ENCODE data around the gene LKAAEAR1.

LKAAEAR1 gene

DNA sequence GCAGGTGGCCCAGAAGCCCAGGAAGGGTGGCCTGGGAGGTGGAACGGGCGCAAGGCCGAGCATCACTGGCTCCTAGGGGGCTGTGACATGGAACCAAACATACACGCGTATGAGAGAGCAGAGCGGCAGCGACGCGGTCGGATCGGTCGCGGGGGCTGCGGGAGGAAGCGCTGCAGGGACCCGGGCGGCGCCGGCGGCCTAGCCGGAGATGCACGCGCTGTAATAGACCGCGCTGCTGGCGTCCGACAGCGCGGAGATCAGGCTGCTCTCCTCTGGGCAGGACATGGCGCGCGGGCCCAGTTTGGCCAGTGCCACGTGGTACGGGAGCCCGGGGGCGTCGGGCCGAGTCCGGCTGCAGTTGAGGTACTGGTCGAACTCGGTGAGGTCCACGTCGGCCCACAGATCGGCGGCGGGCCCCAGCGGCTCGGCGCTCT lies 36.2 kb downstream of the LKAAEAR1 start:
- no peak for DNase-seq (ENCODE audit: insufficient read length, low spot score)
- TF ChIP-seq TAF1 (IDR thresholded peaks at IDR 0.05; ENCODE audit: low read depth, low read length) (no peak), POLR2AphosphoS5 (IDR thresholded peaks at IDR 0.05; ENCODE audit: low read depth, low read length) (no peak), POLR2A (IDR thresholded peaks at IDR 0.05; ENCODE audit: low read depth, low read length) (no peak), SPI1 (IDR thresholded peaks at IDR 0.05; ENCODE audit: low read depth, low read length) (no peak), PAX5 (IDR thresholded peaks at IDR 0.05; ENCODE audit: insufficient read depth, low read length, severe bottlenecking) (no peak), POU2F2 (IDR thresholded peaks at IDR 0.05; ENCODE audit: low read depth, low read length) (no peak)
- no peak for FAIRE-seq

DNA sequence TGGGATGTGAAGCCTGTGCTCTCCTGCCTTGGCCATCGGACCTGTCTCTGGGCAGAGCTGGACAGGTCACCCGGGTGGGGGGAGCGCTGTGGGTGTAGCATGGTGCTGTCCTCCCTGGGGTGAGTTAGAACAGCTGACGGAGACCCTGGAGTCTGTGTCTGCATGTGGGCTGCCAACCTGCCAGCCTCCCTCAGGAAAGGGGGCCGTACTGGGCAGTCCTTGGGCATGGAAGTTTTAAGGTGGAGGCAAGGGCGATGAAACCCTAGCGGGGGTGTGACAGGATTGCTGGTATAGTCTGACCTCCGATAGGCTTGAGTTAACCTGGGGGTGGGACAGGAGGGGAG lies 37.2 kb downstream of the LKAAEAR1 start:
- DNase-seq (ENCODE audit: insufficient read length, low spot score) (no peak), FAIRE-seq (no peak)
- TF ChIP-seq POLR2A (IDR thresholded peaks at IDR 0.05; ENCODE audit: low read depth, low read length) (no peak), POU2F2 (IDR thresholded peaks at IDR 0.05; ENCODE audit: low read depth, low read length) (no peak), PAX5 (IDR thresholded peaks at IDR 0.05; ENCODE audit: insufficient read depth, low read length, severe bottlenecking) (no peak), POLR2AphosphoS5 (IDR thresholded peaks at IDR 0.05; ENCODE audit: low read depth, low read length) (no peak), SPI1 (IDR thresholded peaks at IDR 0.05; ENCODE audit: low read depth, low read length) (no peak), TAF1 (IDR thresholded peaks at IDR 0.05; ENCODE audit: low read depth, low read length) (no peak)

DNA sequence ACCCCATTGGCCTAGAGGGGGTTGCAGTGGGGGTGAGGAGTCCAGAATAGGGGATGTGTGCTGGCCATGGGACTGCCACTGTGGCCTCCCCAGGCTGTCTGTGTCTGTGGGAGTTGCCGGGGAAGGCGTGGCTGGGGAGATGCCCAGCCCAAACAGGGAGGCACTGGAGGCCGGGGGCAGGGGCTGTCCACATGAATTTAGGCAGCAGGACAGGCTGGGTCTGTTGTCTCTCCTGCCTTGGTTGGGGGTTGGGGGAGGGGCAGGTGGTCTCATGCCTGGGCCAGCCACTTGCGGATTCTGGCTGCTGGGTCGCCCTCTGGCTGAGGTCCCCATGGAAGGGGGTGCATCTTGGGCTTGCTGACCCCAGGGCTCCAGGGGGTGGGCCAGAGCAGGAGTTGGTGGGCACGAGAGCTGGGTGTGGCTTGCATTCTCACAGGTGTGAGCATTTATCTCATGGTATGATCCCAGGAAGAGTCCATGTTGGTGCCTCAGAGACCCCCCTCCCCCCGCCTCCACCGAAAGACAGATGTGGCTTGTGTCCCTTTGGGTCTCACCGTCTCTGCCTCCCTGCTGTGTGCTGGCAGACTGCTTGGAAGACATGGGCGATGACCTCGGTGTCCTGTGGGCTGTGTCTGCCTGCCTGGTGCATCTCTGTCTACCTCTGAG lies 38.7 kb downstream of the LKAAEAR1 start:
- no peak for DNase-seq (ENCODE audit: insufficient read length, low spot score)
- no peak for TF ChIP-seq TAF1 (IDR thresholded peaks at IDR 0.05; ENCODE audit: low read depth, low read length)
- no peak for TF ChIP-seq POU2F2 (IDR thresholded peaks at IDR 0.05; ENCODE audit: low read depth, low read length)
- TF ChIP-seq POLR2A (IDR thresholded peaks at IDR 0.05; ENCODE audit: low read depth, low read length) = no peak
- TF ChIP-seq POLR2AphosphoS5 (IDR thresholded peaks at IDR 0.05; ENCODE audit: low read depth, low read length) = no peak
- FAIRE-seq = no peak

DNA sequence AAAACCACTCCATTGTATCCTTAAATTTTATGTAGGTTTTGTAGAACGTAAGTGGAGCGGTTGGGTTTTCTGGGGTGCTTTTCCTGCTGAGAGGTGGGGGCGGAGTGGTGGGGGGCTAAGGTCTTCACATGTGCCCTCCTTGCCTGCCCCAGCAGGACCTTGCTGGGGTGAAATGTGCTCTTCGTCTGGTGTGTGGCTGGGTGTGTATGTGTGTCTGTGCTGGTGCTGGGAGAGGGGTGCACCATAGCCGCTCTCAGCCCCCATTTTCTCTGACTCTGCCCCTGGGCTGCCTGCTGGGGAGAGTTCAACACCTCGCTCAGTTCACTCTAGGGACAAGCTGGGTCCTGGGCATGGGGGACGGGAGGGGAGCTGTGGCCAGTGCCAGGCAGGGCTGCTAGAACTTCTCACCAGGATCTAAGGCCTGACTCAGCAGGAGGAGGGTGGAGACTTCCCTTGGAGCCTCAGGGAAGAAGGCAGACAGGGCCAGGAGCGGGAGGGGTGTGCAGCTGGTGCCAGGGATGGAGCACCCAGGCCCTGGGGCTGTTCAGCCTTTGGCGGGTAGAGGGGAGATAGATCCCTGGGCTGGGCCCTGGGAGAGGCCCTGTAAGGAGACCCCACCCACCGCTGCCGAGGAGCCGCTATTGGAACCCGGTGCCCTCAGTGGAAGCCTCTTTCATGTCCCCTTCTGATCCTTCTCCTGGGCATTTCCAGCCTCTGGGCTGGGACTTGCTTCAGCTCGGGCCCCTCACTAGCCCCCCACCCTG lies 39.5 kb downstream of the LKAAEAR1 start:
- FAIRE-seq = no peak
- DNase-seq (ENCODE audit: insufficient read length, low spot score) = no peak
- TF ChIP-seq TAF1 (IDR thresholded peaks at IDR 0.05; ENCODE audit: low read depth, low read length) (no peak), POLR2A (IDR thresholded peaks at IDR 0.05; ENCODE audit: low read depth, low read length) (0 out of 2 replicates have a peak, but pooled peaks have one; percentile 6), PAX5 (IDR thresholded peaks at IDR 0.05; ENCODE audit: insufficient read depth, low read length, severe bottlenecking) (no peak), POU2F2 (IDR thresholded peaks at IDR 0.05; ENCODE audit: low read depth, low read length) (no peak), POLR2AphosphoS5 (IDR thresholded peaks at IDR 0.05; ENCODE audit: low read depth, low read length) (no peak; the same call in 1 of the 2 replicates), SPI1 (IDR thresholded peaks at IDR 0.05; ENCODE audit: low read depth, low read length) (no peak)

DNA sequence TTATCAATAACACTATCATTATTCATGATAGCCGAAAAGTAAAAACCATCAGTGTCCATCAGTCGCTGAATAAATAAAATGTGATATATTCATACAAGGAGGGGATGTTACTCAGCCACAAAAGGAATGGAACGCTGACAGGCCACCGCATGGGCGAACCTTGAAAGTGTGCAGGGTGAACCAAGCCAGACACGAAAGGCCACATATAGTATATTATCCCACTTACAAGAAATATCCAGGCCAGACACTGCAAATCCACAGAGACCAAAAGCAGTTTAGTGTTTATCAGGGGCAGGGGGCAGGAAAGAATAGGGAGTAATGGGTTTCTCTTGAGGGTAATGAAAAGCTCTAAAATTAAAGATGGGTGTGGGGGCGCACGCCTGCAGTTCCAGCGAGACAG lies 40.4 kb downstream of the LKAAEAR1 start:
- no peak for DNase-seq (ENCODE audit: insufficient read length, low spot score)
- TF ChIP-seq POLR2AphosphoS5 (IDR thresholded peaks at IDR 0.05; ENCODE audit: low read depth, low read length) = no peak
- no peak for TF ChIP-seq POLR2A (IDR thresholded peaks at IDR 0.05; ENCODE audit: low read depth, low read length)
- TF ChIP-seq POU2F2 (IDR thresholded peaks at IDR 0.05; ENCODE audit: low read depth, low read length) = no peak
- TF ChIP-seq TAF1 (IDR thresholded peaks at IDR 0.05; ENCODE audit: low read depth, low read length) = no peak
- no peak for TF ChIP-seq SPI1 (IDR thresholded peaks at IDR 0.05; ENCODE audit: low read depth, low read length)
- FAIRE-seq = no peak

DNA sequence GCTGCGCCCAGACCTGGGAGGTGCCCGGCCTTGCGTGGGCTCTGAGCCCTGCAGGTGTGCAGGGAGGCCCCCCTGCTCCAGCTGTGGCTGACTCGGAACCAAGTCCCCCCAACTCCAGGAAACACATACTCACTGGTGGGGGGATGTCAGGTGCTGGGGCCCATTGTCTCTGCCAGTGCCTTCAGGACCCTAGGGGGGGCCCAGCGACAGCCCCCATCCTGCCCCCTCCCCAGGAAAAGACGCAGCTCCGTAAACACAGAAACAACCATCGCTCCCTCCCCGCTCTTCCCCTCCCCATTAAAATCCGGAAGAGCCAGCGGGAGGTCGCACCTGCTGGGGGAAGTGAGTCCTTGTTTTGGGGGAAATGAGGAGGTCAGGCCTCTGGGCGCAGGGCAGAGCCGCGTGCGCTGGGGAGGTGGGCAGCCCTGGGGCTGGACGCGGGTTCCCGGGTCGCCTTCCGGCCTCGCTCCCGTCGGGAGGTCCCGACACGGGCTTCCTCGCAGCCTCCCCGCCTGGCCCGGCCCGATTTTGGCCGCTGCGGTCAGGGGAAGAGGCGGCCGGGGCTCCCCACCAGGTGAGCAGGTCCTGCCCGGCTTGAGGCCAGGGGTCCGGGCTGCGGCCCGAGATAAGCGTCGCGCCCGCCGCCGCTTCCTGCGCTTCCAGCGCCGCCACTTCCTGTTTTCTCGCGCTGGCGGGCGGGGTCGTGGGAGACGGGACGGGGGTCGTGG lies 42.0 kb downstream of the LKAAEAR1 start:
- FAIRE-seq (peak; percentile 33), DNase-seq (ENCODE audit: insufficient read length, low spot score) (no peak)
- TF ChIP-seq SPI1 (IDR thresholded peaks at IDR 0.05; ENCODE audit: low read depth, low read length) (peak; percentile 74), PAX5 (IDR thresholded peaks at IDR 0.05; ENCODE audit: insufficient read depth, low read length, severe bottlenecking) (no peak), TAF1 (IDR thresholded peaks at IDR 0.05; ENCODE audit: low read depth, low read length) (no peak), POLR2AphosphoS5 (IDR thresholded peaks at IDR 0.05; ENCODE audit: low read depth, low read length) (peak; percentile 55; the same call in 1 of the 2 replicates), POU2F2 (IDR thresholded peaks at IDR 0.05; ENCODE audit: low read depth, low read length) (no peak), POLR2A (IDR thresholded peaks at IDR 0.05; ENCODE audit: low read depth, low read length) (peak; percentile 74)

DNA sequence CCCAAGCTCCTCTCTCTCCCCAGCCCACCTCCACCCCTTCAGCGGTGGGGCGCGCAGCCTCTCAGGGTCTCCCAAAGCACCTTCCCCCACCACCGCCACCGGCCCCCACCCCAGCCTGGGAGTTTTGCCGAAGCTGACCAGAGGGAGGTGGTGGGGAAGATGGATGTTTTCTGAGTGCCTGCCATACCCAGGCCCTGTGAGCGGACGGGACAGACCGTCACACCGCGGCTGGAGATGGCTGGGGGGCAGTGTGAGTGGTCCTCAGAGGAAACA lies 42.5 kb downstream of the LKAAEAR1 start:
- FAIRE-seq (no peak), DNase-seq (ENCODE audit: insufficient read length, low spot score) (no peak)
- TF ChIP-seq POLR2A (IDR thresholded peaks at IDR 0.05; ENCODE audit: low read depth, low read length) = no peak

DNA sequence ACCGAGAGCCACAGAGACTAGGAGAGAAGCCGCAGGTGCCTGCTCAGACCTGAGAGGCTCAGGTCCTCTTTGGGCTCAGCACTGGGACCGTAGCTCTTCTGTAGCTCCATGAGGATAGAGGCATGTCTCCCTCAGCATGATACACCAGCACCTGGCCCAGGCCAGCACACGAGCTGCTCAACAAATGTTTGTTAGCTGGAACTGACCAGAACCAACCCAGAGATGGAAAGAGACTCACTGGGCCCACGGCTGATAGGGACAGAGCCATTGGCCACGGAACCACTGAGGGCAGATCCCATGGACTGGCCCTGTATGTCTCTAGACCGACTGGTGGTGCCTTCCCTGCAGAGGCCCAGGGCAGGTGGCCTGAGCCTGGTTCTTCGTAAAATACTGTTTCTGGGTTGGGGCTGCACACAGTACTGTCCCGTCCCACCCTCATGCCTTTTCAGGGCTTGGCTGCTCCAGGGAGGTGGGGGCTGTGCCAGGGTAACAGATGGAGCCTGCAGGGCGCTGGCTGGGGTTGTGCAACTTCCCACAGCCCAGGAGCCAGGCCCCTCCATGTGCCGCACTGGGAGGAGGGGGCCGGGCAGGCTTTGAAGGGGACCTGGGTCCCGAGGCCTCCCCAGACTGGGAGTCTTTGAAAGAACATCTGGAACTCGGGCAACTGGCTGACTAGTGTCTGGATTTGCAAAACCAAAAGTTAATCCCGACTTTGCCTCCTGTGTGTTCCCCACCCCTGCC lies 43.0 kb downstream of the LKAAEAR1 start:
- no peak for DNase-seq (ENCODE audit: insufficient read length, low spot score)
- FAIRE-seq = no peak
- peak; percentile 77 for TF ChIP-seq POLR2AphosphoS5 (IDR thresholded peaks at IDR 0.05; ENCODE audit: low read depth, low read length)
- TF ChIP-seq TAF1 (IDR thresholded peaks at IDR 0.05; ENCODE audit: low read depth, low read length) = no peak
- TF ChIP-seq SPI1 (IDR thresholded peaks at IDR 0.05; ENCODE audit: low read depth, low read length) = no peak
- peak; percentile 38; the same call in 1 of the 2 replicates for TF ChIP-seq POU2F2 (IDR thresholded peaks at IDR 0.05; ENCODE audit: low read depth, low read length)
- peak; percentile 73 for TF ChIP-seq POLR2A (IDR thresholded peaks at IDR 0.05; ENCODE audit: low read depth, low read length)
- no peak for TF ChIP-seq PAX5 (IDR thresholded peaks at IDR 0.05; ENCODE audit: insufficient read depth, low read length, severe bottlenecking)
